HG02938 (cell line): ENCODE measurements around the gene ECEL1.
"Not testable (repeated sequence)": the region's sequence is repeated elsewhere in the genome, so short reads cannot be mapped to it uniquely, and the experiment has no call there.

Source experiments
- ATAC-seq: cut with Tn5 transposase; IDR thresholded peaks from one replicate; pipeline ENCODE4 v1.9.1; 2021; ENCODE audit warnings: mild to moderate bottlenecking, moderate library complexity; ENCODE audit not compliant: unreplicated experiment

Gene ECEL1

GRCh38 chr2:232487385-232488096, at the start of gene ECEL1:
TSS of gene ECEL1 (minus strand) at chr2:232487834. CDS start at chr2:232486653, 1,181 bp downstream.
- ATAC-seq, result no peak

GRCh38 chr2:232537079-232537478, 49.4 kb upstream of the ECEL1 start:
- ATAC-seq, result no peak

GRCh38 chr2:232535761-232536530, 48.3 kb upstream of the ECEL1 start:
- no peak for ATAC-seq

GRCh38 chr2:232534940-232535651, 47.5 kb upstream of the ECEL1 start:
- no peak for ATAC-seq

GRCh38 chr2:232533944-232534710, 46.5 kb upstream of the ECEL1 start:
- no peak for ATAC-seq

- ATAC-seq, result not testable (repeated sequence)
These were observed 45.2 kb upstream of the ECEL1 start for GRCh38 chr2:232532821-232533220.

- ATAC-seq, result no peak
These were observed 44.8 kb upstream of the ECEL1 start for GRCh38 chr2:232532419-232532818.

- no peak for ATAC-seq
These were observed 43.1 kb upstream of the ECEL1 start for GRCh38 chr2:232530626-232531260.

- no peak for ATAC-seq
These were observed 42.3 kb upstream of the ECEL1 start for GRCh38 chr2:232529806-232530547.

GRCh38 chr2:232528746-232529460, 41.3 kb upstream of the ECEL1 start:
- ATAC-seq, result no peak

- ATAC-seq, result no peak
These were observed 40.4 kb upstream of the ECEL1 start for GRCh38 chr2:232527905-232528470.

- no peak for ATAC-seq
These were observed 38.8 kb upstream of the ECEL1 start for GRCh38 chr2:232526372-232526941.

- no peak for ATAC-seq
These were observed 38.2 kb upstream of the ECEL1 start, which contains the start of gene CHRND for GRCh38 chr2:232525791-232526371. TSS of gene CHRND (plus strand) at chr2:232526160. CDS start at chr2:232526216, 56 bp downstream.

- no peak for ATAC-seq
These were observed 37.6 kb upstream of the ECEL1 start for GRCh38 chr2:232525199-232525598.

GRCh38 chr2:232524771-232525170, 37.1 kb upstream of the ECEL1 start:
- no peak for ATAC-seq

- ATAC-seq, result no peak
These were observed 36.3 kb upstream of the ECEL1 start for GRCh38 chr2:232523682-232524597.

- no peak for ATAC-seq
These were observed 35.7 kb upstream of the ECEL1 start for GRCh38 chr2:232523402-232523681.
